ENCODE measurements around the gene PNMA8B.
"Not testable (repeated sequence)": the region's sequence is repeated elsewhere in the genome, so short reads cannot be mapped to it uniquely, and the experiment has no call there.

The PNMA8B gene, protein sequence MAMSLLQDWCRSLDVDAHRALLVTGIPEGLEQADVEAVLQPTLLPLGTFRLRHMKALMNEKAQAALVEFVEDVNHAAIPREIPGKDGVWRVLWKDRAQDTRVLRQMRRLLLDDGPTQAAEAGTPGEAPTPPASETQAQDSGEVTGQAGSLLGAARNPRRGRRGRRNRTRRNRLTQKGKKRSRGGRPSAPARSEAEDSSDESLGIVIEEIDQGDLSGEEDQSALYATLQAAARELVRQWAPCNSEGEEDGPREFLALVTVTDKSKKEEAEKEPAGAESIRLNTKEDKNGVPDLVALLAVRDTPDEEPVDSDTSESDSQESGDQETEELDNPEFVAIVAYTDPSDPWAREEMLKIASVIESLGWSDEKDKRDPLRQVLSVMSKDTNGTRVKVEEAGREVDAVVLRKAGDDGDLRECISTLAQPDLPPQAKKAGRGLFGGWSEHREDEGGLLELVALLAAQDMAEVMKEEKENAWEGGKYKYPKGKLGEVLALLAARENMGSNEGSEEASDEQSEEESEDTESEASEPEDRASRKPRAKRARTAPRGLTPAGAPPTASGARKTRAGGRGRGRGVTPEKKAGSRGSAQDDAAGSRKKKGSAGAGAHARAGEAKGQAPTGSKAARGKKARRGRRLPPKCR

DNA sequence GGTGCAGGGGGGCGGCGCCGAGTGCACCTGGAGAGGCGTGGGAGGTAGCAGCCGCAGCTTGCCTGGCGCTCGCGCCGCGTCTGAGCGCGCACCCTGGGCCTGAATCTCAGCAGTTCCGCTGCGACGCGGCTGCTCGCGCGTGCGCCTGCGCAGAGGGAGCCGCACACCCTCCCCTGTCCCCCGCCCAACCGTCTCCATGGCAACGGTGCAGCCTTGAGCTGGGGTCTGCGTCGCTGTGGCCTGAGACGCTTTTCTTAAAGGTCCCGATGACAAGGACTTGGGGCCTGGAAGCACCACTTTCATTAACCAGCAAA lies at the start of gene PNMA8B:
PNMA8B (minus strand) TSS at position 82 of the 314 bp plus-strand sequence. CDS start 402 bp downstream, outside the sequence.
- no peak for DNase-seq (ENCODE audit: low spot score)

DNA sequence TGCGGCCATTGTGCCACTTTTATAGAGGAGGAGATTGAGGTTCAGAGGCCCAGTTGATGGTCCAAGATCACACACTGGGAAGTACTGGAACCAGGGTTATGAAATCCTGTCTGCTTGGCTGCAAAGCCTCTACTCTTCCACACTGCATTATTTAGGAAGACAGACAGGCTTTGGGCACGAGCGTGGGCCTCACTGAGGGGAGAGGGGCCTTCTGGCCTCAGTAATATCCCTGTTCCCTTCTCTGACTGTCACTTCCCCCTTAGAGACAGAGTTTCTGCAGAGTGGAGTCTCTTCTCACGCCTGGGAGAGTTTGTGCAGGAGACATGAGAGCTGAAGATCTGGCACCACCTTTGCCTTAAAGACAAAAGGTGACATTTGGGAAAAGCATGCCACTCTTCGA lies 49.0 kb upstream of the PNMA8B start:
- DNase-seq (ENCODE audit: low spot score): no peak

DNA sequence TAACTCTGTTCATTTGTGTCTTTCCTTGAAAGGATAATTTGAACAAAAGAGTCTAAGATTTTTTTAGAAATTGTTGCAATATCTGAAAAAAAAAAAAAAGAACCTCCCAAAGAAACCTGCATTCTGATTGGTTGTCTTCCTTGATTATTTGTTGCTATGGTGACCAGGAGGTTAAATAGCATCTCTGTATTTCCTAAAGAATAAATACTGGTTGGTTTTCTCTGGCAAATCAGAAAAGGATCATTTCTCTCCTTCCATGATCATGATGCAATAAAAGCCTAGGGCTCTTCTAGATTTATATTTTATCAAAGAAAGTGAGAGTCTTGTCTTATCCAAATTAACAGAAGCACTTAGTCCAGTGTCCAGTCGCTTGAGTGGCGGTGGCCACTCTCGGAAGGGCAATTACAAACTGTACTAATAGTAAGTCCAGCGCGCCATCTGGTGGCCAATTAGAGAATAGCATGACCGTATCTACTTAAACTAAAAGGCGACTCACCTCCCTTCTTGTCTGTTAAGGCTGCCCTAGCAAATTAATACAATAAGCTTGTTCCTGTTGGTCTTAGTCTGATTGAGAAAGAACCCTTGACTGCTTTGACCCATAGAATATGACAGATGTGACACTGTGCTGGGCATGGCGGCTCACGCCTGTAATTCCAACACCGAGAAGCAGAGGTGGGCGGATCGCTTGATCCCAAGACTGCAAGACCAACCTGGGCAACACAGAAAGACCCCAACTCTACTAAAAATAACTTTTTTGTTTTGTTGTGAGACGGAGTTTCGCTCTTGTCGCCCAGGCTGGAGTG lies 47.0 kb upstream of the PNMA8B start:
- DNase-seq (ENCODE audit: low spot score): peak; percentile 56

DNA sequence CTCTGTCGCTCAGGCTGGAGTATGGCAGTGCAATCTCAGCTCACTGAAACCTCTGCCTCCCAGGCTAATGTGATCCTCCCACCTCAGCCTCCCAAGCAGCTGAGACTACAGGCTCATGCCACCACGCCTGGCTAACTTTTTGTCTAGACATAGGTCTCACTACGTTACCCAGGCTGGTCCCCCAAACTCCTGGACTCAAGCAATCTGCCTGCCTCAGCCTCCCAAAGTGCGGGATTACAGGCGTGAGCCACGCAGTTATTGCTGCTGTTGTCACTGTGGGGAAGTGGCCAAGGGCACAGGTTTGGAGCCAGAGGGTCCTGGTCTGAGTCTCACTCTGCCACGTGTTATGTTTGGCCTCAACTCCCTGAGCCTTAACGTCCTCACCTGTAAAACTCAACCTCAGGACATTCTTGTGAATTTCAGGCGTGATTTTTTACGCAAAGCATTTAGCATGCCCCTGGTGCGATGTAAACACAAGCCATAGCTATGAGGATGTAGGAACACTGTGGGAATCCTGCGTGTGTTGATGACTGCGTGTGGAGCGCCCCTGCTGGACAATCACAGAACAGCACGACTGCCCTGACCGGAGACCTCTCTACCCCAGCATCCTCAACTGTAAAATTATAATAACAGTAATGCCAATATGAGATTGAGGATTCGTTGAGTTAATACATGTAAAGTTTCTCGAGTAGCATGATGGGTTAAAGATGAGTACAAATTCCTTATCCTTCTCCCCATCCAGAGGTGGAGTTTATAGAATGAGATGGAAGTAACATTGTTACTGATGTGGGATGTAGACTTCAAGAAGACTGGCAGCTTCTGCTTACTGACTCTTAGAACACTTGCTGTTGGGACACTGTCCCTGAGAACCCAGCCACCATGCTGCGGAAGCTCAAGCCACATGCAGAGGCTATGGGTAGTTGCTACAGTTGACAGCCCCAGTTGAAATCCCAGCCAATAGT lies 41.8 kb upstream of the PNMA8B start:
- DNase-seq (ENCODE audit: low spot score): peak; percentile 55

- no peak for DNase-seq (ENCODE audit: low spot score)
Observed at GRCh38 chr19:46536391-46536790, 40.7 kb upstream of the PNMA8B start.

DNA sequence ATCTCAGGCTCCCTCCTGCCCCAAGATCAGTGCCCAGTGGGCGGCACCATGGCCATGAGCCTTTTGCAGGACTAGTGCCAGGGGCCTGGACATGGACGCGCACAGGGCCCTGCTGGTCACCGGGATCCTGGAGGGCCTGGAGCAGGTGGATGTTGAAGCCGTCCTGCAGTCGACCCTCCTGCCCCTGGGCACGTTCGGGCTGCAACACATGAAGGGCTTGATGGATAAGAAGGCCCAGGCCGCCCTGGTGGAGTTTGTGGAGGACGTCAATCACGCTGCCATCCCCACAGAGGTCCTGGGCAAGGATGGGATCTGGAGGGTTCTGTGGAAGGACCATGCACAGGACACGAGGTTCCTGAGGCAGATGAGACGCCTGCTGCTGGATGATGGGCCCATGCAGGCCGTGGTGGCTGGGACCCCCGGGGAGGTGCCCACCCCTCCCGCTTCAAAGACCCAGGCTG lies 38.0 kb upstream of the PNMA8B start:
- DNase-seq (ENCODE audit: low spot score): no peak

DNA sequence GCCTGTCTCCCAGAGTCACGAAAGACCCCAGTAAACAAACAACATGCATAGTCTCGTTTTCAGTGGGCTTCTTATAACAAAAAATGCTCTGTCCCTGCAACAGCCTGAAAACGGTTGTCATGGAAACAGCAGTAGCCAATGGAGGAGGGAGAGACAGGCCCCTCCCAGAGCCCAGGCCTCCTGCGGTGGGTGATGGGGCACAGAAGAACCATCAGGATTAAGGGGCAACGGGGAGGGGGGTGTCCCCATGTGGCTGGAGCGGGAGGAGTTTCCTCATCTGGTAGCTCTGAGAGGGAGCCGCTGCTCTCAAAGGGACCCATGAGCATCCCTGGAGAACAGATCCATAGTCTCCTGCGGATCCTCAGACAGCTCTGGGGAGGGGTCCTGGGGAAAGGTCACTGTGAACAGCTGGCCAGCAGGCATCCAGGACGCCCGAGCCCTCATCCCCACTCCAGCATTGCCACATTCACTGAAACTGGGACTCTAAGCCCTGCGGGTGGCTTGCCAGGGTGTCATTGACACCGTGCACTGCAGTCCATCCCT lies 37.5 kb upstream of the PNMA8B start:
- DNase-seq (ENCODE audit: low spot score): no peak

DNA sequence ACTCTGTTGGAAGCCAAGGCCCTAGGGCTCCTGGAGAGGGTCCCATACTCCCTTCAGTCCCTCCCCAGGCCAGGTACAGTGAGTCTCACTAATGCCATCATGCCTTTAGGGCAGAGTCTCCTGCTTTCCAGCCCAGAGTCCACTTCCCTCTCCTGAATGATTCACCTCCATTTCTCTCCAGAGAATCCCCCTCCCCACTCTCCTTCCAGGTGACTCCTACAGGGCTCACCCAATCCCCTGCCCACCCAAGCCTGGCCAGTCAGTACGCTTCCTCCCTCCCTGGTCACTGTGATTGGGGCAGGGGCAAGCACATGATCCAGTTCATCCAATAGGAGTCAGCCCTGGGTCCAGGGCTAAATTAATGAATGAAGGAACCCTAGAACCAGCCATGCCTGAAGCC lies 35.0 kb upstream of the PNMA8B start:
- DNase-seq (ENCODE audit: low spot score): no peak

GRCh38 chr19:46529622-46530451 lies 34.2 kb upstream of the PNMA8B start:
- peak; percentile 65 for DNase-seq (ENCODE audit: low spot score)

- no peak for DNase-seq (ENCODE audit: low spot score)
Observed at GRCh38 chr19:46528601-46529590, 33.2 kb upstream of the PNMA8B start.

DNA sequence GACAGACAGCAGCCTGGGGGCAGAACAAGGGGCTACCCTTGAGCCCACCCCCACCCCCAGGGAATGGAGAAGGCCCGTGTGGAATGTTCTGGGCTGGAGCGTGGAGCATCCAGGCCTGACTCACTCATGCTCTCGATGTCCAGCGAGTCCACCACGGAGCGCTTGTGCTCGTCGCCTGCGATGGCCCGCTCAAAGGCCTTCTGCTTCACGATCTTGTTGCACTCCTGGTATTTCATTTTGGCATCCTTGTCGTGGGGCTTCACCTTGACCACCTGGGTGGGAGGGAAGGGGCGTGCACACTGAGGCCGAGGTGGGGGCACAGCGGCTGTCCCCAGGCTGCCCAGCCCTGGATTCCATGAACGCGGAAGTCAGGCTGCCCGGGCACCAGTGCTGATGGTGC lies 31.1 kb upstream of the PNMA8B start:
- DNase-seq (ENCODE audit: low spot score): not testable (repeated sequence)

GRCh38 chr19:46524308-46524707 lies 28.6 kb upstream of the PNMA8B start:
- DNase-seq (ENCODE audit: low spot score): no peak

- not testable (repeated sequence) for DNase-seq (ENCODE audit: low spot score)
Observed at GRCh38 chr19:46522988-46523387, 27.3 kb upstream of the PNMA8B start.

GRCh38 chr19:46521241-46521868 lies 25.7 kb upstream of the PNMA8B start:
- DNase-seq (ENCODE audit: low spot score): no peak

DNA sequence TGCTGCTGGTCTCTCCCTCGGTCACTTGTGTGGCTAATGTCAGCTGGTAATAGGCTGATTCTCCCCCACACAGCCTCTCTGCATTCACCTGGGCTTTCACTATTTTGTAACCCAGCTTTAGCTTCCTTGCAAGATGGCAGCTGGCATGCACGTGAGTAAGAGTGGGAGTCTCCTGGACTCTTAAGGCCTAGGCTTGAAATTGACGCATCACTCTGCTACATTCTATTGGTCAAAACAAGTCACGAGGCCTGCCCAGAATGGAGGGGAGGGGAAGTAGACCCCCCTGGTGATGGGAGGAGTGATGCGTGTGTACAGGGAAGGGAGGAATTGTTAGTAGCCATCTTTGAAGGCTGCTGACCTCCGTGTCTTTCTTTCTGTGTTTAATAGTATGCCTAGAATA lies 24.9 kb upstream of the PNMA8B start:
- DNase-seq (ENCODE audit: low spot score): no peak

DNA sequence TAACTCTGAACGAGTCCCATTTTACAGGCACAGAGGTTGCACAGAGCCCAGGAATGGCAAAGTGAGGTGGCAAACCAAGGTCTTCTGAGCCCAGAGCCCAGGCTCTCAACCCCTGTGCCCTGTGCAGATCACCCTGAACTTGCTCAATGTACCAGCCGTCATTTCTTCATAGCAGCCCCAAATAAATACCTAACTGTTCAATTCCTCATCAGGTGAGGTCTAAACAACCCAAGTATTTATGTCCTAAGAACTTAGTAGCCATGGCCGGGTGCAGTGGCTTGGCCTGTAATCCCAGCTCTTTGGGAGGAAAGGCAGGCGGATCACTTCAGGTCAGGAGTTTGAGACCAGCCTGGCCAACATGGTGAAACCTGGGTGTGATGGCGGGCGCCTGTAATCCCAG lies 21.8 kb upstream of the PNMA8B start:
- DNase-seq (ENCODE audit: low spot score): no peak

GRCh38 chr19:46515879-46516350 lies 20.2 kb upstream of the PNMA8B start:
- peak; percentile 58 for DNase-seq (ENCODE audit: low spot score)

DNA sequence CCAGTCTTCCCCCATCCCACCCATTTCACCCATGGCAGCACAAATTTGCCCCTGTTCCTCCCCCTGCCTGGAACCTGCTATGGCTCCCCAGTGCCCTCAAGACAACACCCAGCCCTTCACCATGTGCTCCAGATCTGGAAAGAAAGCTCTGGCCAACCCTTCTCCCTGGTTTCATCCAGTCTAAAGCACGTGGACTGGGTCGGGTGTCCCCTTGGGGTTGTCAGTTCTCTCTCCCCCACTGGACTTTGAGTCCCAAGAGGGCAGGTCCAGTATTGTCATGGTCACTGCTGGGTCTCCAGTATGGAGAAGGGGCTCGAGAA lies 19.6 kb upstream of the PNMA8B start:
- DNase-seq (ENCODE audit: low spot score): no peak

All from HuH-7.5 (cell line).